GM19468 (cell line): ENCODE data around the gene SELENOM.

ENCODE experiments used
- ATAC-seq: cut with Tn5 transposase; IDR thresholded peaks from one replicate; pipeline ENCODE4 v1.9.1; 2021; ENCODE audit warnings: mild to moderate bottlenecking, moderate library complexity, moderate number of reproducible peaks; ENCODE audit not compliant: unreplicated experiment; ENCODE audit errors: extremely low read depth

The SELENOM gene

DNA sequence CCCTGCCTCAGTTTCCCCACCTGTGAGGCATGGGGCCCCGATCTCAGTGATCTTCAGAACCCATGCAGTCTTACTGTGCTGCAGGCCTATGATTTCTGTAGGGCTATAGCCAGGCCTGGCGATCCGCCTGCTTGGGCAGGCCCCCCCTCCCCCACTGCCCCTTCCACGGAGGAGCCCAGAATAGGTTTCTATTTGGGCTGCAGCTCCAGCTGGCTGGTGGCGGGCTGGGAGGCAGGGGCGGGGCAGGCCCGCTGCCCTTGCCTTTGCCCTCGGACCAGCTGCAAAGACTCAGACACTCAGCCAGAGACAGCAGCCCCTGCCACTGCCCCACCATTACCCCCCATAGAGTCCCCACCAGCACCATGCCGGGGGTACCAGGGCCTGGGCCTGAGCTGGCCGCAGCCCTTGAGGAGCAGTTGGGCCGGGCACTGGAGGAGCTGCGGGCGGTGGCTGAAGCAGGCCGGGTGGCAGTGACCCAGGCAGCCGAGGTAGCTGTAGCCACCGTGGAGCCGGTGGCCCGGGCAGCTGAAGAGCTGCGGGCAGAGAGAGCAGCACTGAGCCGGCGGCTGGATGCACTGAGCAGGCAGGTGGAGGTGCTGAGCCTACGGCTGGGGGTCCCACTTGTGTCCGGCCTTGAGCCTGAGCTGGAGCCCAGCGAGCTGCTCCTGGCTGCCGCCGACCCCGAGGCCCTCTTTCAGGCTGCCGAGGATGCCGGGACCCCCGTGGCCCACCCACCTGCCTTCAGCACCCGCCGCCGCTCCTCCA lies 14.1 kb downstream of the SELENOM start:
- ATAC-seq: no peak

DNA sequence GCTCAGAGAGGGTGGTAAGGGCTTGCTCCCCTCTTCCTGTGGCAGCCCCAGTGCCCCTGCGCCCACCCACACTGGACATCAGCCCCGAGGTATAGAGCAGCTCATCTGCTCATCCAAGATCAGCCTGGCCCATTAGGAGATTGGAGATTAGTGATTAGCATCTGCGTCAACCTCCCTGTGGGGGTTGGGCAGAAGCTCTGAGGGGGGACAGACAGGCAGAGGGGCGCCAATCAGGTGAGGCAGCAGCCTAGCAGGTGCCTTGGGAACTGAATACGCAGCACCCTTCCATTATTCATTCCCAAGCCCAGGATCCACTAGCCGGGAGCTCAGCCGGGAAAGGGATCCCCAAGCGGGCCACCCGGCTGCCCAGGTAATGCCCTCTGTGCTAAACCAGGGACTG lies 15.2 kb downstream of the SELENOM start:
- ATAC-seq: no peak

GRCh38 chr22:31091106-31091975 lies 16.0 kb downstream of the SELENOM start:
- no peak for ATAC-seq

DNA sequence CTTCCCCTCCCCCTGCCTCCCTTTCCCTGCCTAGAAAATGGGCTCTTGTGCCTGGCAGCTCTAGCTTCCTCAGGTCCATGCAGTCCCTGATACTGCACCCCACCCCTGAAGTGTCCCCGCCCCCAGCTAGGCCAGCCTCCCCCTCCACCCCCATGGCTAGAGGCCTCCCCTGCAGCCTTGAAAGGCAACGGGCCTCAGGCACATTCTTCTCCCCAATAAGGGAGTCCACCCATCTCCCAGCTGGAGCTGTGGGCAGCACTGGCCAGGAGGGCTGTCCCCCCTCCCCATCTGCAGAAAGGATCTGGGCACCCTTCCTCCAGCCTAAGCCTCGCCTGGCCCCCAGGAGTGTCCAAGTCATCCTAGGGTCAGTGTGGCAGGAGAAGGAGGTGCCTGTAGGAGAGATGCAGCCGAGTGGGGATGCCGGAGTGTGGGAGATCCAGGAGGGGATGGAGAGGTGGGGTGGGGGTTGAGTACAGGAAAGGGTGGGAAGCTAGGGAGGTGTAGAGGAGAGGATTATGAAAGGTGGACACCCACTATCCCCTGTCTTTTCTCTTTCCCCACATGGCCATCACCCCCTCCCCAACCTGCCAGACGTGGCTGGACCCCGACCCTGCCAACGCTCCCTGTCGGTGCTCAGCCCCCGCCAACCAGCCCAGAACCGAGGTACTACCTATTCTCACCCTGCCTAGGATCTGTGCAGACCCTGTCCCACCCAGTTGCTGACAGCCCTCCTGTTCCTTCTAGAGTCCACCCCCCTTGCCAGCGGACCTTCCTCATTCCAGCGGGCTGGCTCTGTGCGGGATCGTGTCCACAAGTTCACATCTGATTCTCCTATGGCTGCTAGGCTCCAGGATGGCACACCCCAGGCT lies 16.9 kb downstream of the SELENOM start:
- ATAC-seq: no peak

- ATAC-seq: no peak
Observed at GRCh38 chr22:31089160-31090100, 17.9 kb downstream of the SELENOM start.

GRCh38 chr22:31088233-31088986 lies 19.0 kb downstream of the SELENOM start:
- no peak for ATAC-seq

DNA sequence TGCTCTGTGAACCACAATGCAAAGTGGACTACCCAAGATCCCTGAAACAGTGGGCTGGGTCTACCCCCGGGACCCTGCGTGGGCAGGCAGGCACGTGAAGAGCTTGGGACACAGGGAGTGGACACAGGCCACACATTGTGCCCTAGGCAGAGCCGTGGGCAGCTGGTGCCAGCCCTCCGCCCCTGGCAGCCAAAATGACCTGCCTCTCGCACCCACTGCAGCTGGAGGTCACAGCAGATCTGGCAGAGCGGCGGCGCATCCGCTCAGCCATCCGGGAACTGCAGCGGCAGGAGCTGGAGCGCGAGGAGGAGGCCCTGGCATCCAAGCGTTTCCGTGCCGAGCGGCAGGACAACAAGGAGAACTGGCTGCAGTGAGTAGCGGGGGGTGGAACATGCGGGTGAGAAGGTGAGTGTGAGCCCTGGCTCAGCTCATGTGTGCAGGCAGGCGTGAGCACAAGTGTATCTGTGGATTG lies 19.6 kb downstream of the SELENOM start:
- no peak for ATAC-seq

- no peak for ATAC-seq
Observed at GRCh38 chr22:31086703-31087330, 20.6 kb downstream of the SELENOM start.

DNA sequence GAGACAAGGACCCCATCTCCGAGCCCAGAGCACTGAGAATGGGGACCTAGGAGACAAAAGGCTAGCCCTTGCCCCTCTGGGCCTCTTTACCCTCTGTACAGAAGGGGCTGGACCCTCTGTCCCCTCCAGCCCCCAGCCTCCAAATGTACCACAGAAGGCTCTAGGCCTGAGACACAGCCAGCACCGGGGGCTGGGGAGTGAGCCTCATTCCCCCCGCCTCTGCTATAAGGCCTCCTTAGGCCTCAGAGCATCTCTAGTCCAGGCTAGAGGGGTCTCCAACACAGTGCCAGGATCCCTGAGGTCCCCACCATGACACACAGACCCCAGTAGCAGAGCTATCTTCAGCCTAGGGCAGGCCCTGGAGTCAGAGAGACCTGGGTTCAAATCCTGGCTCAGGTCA lies 21.4 kb downstream of the SELENOM start:
- no peak for ATAC-seq

- no peak for ATAC-seq
Observed at GRCh38 chr22:31085493-31085824, 21.9 kb downstream of the SELENOM start.

DNA sequence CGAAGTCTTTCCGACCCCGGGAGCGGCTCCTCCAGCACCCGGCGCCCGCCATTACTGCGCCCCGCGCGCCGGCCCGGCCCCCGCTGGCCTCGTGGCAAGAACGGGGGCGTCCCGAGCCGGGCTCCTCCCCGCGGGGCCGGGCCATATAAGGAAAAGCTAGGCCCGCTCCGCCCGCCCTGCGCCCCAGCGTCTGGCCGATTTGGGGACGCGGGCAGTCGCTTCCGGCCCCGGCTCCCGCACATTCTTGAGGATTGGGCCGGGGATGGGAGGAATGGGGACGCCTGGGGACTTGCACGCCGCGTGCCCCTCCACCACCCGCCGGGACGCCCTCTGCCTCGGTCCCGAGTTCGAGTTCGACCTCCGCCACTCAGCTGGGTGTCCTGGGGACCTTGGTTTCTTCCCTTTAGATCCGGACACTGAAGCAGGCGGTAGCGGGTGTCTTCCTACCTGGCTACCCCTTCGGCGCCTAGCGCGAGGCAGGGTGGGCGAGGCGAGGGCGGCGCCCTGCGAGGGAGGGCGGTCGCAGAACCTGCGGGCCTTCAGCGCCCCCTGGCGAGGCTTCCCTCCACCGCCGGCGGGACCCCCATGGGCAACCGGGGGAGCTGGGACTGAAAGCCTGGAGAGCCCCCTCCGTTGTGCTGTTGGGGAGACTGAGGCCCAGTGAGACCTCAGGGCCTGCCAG lies 22.4 kb downstream of the SELENOM start:
- ATAC-seq: peak; percentile 49

- ATAC-seq: no peak
Observed at GRCh38 chr22:31083923-31084810, 23.2 kb downstream of the SELENOM start.

DNA sequence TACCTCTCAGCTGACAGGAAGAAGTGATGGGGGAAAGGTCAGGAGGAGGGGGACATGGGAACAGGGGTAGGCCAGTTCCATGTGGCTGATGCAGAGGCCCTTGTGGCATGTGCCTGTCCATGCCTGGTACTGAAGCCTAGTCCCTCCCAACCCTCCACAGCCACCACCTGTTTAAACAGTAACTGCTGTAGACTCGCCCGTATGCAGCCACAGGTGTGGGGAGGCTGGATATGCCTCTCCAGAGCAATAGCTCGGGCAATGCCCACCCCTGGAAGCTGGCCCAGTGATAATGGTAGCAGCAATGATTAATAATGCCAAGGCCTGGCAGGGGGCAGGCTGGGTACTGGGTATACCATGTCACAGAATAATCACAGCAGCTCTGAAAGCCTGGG lies 24.0 kb downstream of the SELENOM start:
- ATAC-seq: no peak

GRCh38 chr22:31082606-31083376 lies 24.6 kb downstream of the SELENOM start:
- ATAC-seq: no peak

DNA sequence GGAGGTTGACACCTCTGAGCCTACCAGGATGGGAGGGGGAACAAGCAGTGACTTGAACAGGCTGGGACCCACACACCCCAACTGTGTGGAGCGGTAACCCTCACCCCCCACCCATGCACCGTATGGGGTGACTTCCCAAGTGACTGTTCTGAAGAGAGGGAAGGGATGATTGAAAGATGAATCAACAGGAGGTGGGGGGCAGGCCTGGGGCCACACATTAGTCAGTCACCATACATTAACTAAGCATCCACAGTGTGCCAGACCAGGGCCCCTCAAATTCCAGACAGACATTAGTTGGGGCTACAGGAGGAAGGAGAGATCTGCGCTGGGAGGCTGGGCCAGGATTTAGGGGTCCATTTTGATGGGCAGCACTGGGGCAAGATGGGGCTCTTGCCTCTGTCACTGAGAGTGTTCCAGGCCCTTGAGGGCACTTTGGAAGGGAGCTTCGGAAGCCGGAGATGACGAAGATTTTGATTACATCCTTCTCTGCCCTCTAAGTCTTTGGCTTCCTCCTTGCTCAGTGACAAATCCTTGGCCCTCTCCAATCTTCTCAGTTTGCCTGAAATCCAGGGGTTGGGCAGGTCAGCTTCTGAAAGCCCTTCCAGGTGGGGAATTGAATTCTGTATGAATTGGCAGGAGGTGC lies 25.3 kb downstream of the SELENOM start:
- no peak for ATAC-seq
